ENCODE data around the gene IGFLR1. TPM values are rescaled to one million over a fixed set of nuclear protein-coding genes. Genes with fewer than 3 reads are reported as not detected.

The IGFLR1 gene
- total RNA-seq, 4 donors from 2014 or later, result 1.4 to 11.3 (median 5.1) TPM

DNA sequence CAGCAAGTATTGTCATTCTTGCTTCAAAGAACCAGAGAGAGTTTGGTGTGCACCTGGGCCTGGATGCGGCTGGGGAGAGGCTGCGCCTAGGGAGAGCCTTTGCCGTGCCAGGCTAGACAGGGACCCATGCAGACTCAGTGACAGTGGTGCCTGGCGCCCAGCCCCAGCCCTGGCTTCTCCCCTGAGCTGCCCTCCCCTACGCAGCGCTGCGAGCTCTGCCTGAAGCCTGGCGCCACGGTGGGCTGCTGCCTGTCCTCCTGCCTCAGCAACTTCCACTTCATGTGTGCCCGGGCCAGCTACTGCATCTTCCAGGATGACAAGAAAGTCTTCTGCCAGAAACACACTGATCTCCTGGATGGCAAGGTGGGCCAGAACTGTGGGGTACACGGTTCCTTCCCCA is 12.5 kb downstream of the IGFLR1 start:
- no peak for DNase-seq (ENCODE audit: low spot score in 2 of 2)
- TF ChIP-seq POLR2A (IDR thresholded peaks at IDR 0.05), result no peak
- TF ChIP-seq, protein P1, sequence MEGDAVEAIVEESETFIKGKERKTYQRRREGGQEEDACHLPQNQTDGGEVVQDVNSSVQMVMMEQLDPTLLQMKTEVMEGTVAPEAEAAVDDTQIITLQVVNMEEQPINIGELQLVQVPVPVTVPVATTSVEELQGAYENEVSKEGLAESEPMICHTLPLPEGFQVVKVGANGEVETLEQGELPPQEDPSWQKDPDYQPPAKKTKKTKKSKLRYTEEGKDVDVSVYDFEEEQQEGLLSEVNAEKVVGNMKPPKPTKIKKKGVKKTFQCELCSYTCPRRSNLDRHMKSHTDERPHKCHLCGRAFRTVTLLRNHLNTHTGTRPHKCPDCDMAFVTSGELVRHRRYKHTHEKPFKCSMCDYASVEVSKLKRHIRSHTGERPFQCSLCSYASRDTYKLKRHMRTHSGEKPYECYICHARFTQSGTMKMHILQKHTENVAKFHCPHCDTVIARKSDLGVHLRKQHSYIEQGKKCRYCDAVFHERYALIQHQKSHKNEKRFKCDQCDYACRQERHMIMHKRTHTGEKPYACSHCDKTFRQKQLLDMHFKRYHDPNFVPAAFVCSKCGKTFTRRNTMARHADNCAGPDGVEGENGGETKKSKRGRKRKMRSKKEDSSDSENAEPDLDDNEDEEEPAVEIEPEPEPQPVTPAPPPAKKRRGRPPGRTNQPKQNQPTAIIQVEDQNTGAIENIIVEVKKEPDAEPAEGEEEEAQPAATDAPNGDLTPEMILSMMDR (IDR thresholded peaks at IDR 0.05), result no peak
- no peak overlapping the region for H3K4me3 ChIP-seq (ENCODE audit: low read depth, poor library complexity, severe bottlenecking)
- 87 to 97% methylated on average over 10 to 11 of the region's 11 CpGs for WGBS, 2 donors
- intact Hi-C loops (cut with DNase I; ENCODE audit: low total_unique reads), result no loop called here

DNA sequence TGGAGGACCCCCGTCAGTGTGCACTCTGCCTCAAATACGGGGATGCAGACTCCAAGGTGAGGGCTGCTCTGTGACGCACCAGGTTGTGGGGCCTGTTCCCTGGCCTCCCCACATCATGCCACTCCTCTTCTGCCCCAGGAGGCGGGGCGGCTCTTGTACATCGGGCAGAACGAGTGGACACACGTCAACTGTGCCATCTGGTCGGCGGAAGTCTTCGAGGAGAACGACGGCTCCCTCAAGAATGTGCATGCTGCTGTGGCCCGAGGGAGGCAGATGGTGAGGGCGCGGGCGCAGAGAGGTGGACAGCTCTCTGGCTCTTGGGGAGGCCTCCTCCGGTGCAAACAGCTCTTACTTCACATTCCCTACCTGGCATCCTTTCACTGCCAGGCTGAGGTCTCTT is 13.2 kb downstream of the IGFLR1 start:
- no peak for DNase-seq (ENCODE audit: low spot score in 2 of 2)
- no peak for TF ChIP-seq POLR2A (IDR thresholded peaks at IDR 0.05)
- TF ChIP-seq, protein P1 (IDR thresholded peaks at IDR 0.05), result no peak
- WGBS, 2 donors, result 82 to 83% methylated on average over 18 of the region's 18 CpGs
- H3K4me3 ChIP-seq (ENCODE audit: low read depth, poor library complexity, severe bottlenecking), result no peak overlapping the region
- intact Hi-C loops (cut with DNase I; ENCODE audit: low total_unique reads), result no loop called here

GRCh38 chr19:35727956-35728706 is 14.1 kb downstream of the IGFLR1 start:
- intact Hi-C loops (cut with DNase I; ENCODE audit: low total_unique reads), result no loop called here
- 94 to 95% methylated on average over 16 to 19 of the region's 19 CpGs for WGBS, 2 donors
- TF ChIP-seq, protein P1 (IDR thresholded peaks at IDR 0.05), result no peak
- TF ChIP-seq POLR2A (IDR thresholded peaks at IDR 0.05), result no peak
- no peak overlapping the region for H3K4me3 ChIP-seq (ENCODE audit: low read depth, poor library complexity, severe bottlenecking)
- DNase-seq (ENCODE audit: low spot score in 2 of 2), result no peak

DNA sequence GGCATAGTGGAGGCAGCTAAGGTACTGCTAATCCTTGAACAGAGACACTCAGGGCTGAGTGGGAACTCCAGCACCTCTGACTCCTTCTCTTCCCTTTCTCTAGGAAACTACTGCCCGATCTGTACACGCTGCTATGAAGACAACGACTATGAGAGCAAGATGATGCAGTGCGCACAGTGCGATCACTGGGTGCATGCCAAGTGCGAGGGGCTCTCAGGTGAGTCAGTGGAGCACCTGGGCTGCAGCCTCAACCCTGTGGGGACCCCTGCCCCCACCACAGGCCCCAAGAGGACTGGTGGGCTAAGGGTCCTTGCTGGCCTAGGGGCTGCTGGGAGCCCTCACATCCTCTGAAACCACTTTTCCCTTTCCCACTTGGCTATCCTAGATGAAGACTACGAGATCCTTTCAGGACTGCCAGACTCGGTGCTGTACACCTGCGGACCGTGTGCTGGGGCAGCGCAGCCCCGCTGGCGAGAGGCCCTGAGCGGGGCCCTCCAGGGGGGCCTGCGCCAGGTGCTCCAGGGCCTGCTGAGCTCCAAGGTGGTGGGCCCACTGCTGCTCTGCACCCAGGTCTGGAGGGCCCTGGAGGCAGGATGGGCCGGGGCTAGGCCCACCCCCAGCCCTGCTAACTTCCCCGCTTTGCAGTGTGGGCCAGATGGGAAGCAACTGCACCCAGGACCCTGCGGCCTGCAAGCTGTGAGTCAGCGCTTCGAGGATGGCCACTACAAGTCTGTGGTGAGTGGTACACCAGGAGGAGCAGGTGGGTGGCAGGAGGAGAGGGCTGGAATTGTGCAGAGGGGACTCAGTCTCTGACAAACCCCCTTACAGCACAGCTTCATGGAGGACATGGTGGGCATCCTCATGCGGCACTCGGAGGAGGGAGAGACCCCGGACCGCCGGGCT is 14.9 kb downstream of the IGFLR1 start:
- H3K4me3 ChIP-seq (ENCODE audit: low read depth, poor library complexity, severe bottlenecking), result no peak overlapping the region
- no peak for DNase-seq (ENCODE audit: low spot score in 2 of 2)
- WGBS, 2 donors, result 93 to 94% methylated on average over 9 to 22 of the region's 25 CpGs
- intact Hi-C loops (cut with DNase I; ENCODE audit: low total_unique reads), result no loop called here
- no peak for TF ChIP-seq POLR2A (IDR thresholded peaks at IDR 0.05)
- TF ChIP-seq, protein P1 (IDR thresholded peaks at IDR 0.05), result no peak

DNA sequence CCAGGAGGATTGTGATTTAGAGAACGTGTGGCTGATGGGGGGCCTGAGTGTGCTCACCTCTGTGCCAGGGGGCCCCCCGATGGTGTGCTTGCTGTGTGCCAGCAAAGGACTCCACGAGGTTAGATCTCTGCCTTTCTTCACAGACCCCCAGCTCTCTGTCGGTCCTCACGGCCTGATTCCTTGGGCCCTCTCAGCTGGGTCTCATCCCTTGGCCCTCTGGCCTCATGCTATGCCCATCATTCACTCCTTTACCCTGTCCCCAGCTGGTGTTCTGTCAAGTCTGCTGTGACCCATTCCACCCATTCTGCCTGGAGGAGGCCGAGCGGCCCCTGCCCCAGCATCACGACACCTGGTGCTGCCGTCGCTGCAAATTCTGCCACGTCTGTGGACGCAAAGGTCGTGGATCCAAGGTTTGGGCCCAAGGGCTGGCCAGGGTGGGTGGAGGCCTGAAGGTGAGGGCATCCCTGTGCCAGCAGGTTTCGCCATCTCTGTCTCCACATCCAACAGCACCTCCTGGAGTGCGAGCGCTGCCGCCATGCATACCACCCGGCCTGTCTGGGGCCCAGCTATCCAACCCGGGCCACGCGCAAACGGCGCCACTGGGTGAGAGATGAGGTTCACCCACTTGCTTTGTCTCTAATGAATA is 16.9 kb downstream of the IGFLR1 start:
- WGBS, 2 donors, result 94 to 95% methylated on average over 23 of the region's 23 CpGs
- H3K4me3 ChIP-seq (ENCODE audit: low read depth, poor library complexity, severe bottlenecking), result no peak overlapping the region
- TF ChIP-seq, protein P1 (IDR thresholded peaks at IDR 0.05), result no peak
- no peak for TF ChIP-seq POLR2A (IDR thresholded peaks at IDR 0.05)
- intact Hi-C loops (cut with DNase I; ENCODE audit: low total_unique reads), result no loop called here
- DNase-seq (ENCODE audit: low spot score in 2 of 2), result no peak
